PC-9 (cell line): ENCODE results near the gene SPPL3.

ENCODE experiments used
- EZH2 ChIP-seq: fragments of 200-600 bp; sonication (generic); IDR thresholded peaks from 2 replicates; pipeline ENCODE4 v1.8.0; 2017; ENCODE audit warnings: antibody characterized with exemption, low read depth
- TF ChIP-seq, protein P1 (sequence below): fragments of 200-600 bp; sonication (generic); conservative IDR thresholded peaks from 2 replicates; pipeline ENCODE4 v1.6.1; 2017; ENCODE audit warnings: mixed run types, antibody characterized with exemption, mild to moderate bottlenecking, moderate library complexity

DNA sequence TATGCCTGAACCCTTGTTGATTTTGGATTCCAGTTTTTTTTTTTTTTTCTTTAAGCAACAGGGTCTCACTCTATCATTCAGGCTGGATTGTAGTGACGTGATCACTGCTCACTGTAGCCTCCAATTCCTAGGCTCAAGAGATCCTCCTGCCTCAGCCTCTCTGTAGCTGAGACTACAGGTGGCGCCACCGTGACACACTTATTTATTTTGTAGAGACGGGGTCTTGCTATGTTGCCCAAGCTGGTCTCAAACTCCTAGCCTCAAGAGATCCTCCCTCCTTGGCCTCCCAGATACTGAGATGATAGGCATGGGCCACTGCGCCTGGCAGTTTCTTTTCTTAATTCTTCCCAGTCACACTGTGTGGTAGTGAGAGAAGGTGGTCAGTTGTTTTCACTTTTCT, 153.4 kb downstream of the SPPL3 start:
- TF ChIP-seq, protein P1, sequence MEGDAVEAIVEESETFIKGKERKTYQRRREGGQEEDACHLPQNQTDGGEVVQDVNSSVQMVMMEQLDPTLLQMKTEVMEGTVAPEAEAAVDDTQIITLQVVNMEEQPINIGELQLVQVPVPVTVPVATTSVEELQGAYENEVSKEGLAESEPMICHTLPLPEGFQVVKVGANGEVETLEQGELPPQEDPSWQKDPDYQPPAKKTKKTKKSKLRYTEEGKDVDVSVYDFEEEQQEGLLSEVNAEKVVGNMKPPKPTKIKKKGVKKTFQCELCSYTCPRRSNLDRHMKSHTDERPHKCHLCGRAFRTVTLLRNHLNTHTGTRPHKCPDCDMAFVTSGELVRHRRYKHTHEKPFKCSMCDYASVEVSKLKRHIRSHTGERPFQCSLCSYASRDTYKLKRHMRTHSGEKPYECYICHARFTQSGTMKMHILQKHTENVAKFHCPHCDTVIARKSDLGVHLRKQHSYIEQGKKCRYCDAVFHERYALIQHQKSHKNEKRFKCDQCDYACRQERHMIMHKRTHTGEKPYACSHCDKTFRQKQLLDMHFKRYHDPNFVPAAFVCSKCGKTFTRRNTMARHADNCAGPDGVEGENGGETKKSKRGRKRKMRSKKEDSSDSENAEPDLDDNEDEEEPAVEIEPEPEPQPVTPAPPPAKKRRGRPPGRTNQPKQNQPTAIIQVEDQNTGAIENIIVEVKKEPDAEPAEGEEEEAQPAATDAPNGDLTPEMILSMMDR: no peak
- no peak for TF ChIP-seq EZH2
